HCT116 (cell line): ENCODE data around the gene AIF1. TPM values are rescaled to one million over a fixed set of nuclear protein-coding genes. Genes with fewer than 3 reads are reported as not detected.

Source experiments
- ATAC-seq: fragments of 200-7000 bp; cut with Tn5 transposase; 2 replicates; pipeline ENCODE4 v1.9.1; 2020; ENCODE audit warnings: mild to moderate bottlenecking, moderate library complexity
- BruUV-seq: library from RNA; stranded (reverse); fragments of 400-500 nt; replicated peaks from 2 replicates; lab custom pipeline; 2021; lab: Mats Ljungman, UMichigan
- CTCF ChIA-PET: fragments of 300-600 bp; sonication (Branson Sonifier 250); formaldehyde crosslinking; loops from one replicate; lab custom pipeline; 2021; ENCODE audit warnings: antibody characterized with exemption; lab: Charles Lee
- POLR2A ChIA-PET: fragments of 300-600, 350-600 bp; sonication (Branson Sonifier 250); formaldehyde crosslinking; loops from one replicate; lab custom pipeline; 2021; ENCODE audit warnings: antibody characterized with exemption; lab: Charles Lee
- RAD21 ChIA-PET, 2 experiments: fragments of 300-600 bp; sonication (Branson Sonifier 250); formaldehyde crosslinking; loops; one replicate each; lab custom pipeline; 2023; ENCODE audit warnings: low total read pairs in 2 of 2; ENCODE audit not compliant: uncharacterized antibody in 2 of 2, unreplicated experiment in 2 of 2, low non-redundant PET in 1 of 2; lab: Charles Lee
- DNase-seq: peaks from one replicate; pipeline ENCODE4 v3.0.0-alpha.2; 2010; ENCODE audit warnings: low read depth, low spot score
- H2AFZ ChIP-seq: fragments of 200-600 bp; shearing (Covaris generic), sonication (generic); 2 replicates; pipeline ENCODE4 v1.6.1; 2017; ENCODE audit warnings: low read depth, mixed run types, mixed read lengths, antibody characterized with exemption, low read length; ENCODE audit not compliant: poor library complexity, severe bottlenecking
- H3K27ac ChIP-seq: 2 replicates; pipeline ENCODE4 v1.5.1; 2012; ENCODE audit warnings: low read depth, low read length
- H3K27me3 ChIP-seq: fragments of 200-600 bp; sonication (generic); 2 replicates; pipeline ENCODE4 v1.6.1; 2016; ENCODE audit warnings: mixed run types, low read length, mixed read lengths; ENCODE audit not compliant: insufficient read depth
- H3K36me3 ChIP-seq, 2 experiments: fragments of 200-500 bp in 1 of 2; fragments of 200-600 bp in 1 of 2; sonication (Bioruptor generic) in 1 of 2; sonication (generic) in 1 of 2; 2 replicates each; pipeline versions ENCODE4 v1.5.1 to v1.6.1; 2014 to 2016; ENCODE audit warnings: low read length in 2 of 2, inconsistent platforms in 1 of 2, mixed read lengths in 1 of 2, mixed run types in 1 of 2; ENCODE audit not compliant: insufficient read depth in 2 of 2, control insufficient read depth in 1 of 2
- H3K4me1 ChIP-seq, 2 experiments: fragments of 200-600 bp in 1 of 2; sonication (generic) in 1 of 2; 2 replicates each; pipeline versions ENCODE4 v1.5.1 to v1.6.1; 2012 to 2017; ENCODE audit warnings: low read length in 2 of 2, inconsistent platforms in 1 of 2, mild to moderate bottlenecking in 1 of 2, mixed read lengths in 1 of 2, mixed run types in 1 of 2, moderate library complexity in 1 of 2; ENCODE audit not compliant: insufficient read depth in 2 of 2, control insufficient read depth in 1 of 2
- H3K4me2 ChIP-seq: fragments of 200-600 bp; sonication (generic); 2 replicates; pipeline ENCODE4 v1.6.1; 2017; ENCODE audit warnings: mixed run types, low read length, mixed read lengths
- H3K4me3 ChIP-seq, 2 experiments: fragments of 200-600 bp in 1 of 2; sonication (generic) in 1 of 2; replicated peaks in 1 of 2; 2 replicates each; pipeline ENCODE4 v1.5.1; 2011 to 2016; ENCODE audit warnings: low read length in 2 of 2, control low read depth in 1 of 2, low read depth in 1 of 2, mild to moderate bottlenecking in 1 of 2, mixed read lengths in 1 of 2, mixed run types in 1 of 2
- H3K79me2 ChIP-seq: fragments of 200-600 bp; sonication (generic); 2 replicates; pipeline ENCODE4 v1.6.1; 2017; ENCODE audit warnings: mild to moderate bottlenecking, mixed run types, low read length, moderate library complexity, mixed read lengths; ENCODE audit not compliant: insufficient read depth
- H3K9ac ChIP-seq: fragments of 200-600 bp; sonication (generic); 2 replicates; pipeline ENCODE4 v1.6.1; 2016; ENCODE audit warnings: low read length, mixed read lengths
- H3K9me2 ChIP-seq: fragments of 200-600 bp; sonication (generic), shearing (Covaris generic); 2 replicates; pipeline ENCODE4 v1.6.1; 2017; ENCODE audit warnings: mixed run types, mild to moderate bottlenecking, moderate library complexity; ENCODE audit not compliant: insufficient read depth
- H3K9me3 ChIP-seq, 2 experiments: fragments of 200-500 bp in 1 of 2; fragments of 200-600 bp in 1 of 2; sonication (Bioruptor generic) in 1 of 2; sonication (generic) in 1 of 2; 2 replicates each; pipeline ENCODE4 v1.6.1; 2014 to 2017; ENCODE audit warnings: low read length in 2 of 2, mixed read lengths in 2 of 2, inconsistent platforms in 1 of 2, low read depth in 1 of 2, mild to moderate bottlenecking in 1 of 2, mixed run types in 1 of 2, moderate library complexity in 1 of 2; ENCODE audit not compliant: control insufficient read depth in 1 of 2, insufficient read depth in 1 of 2
- H4K20me1 ChIP-seq: fragments of 200-600 bp; sonication (generic), shearing (Covaris generic); 2 replicates; pipeline ENCODE4 v1.6.1; 2017; ENCODE audit warnings: mixed run types, mild to moderate bottlenecking, moderate library complexity; ENCODE audit not compliant: insufficient read depth
- CBX3 ChIP-seq: IDR thresholded peaks from 2 replicates; pipeline ENCODE4 v1.6.1; 2012; ENCODE audit warnings: low read depth
- CEBPB ChIP-seq: IDR thresholded peaks from 2 replicates; pipeline ENCODE4 v1.6.1; 2012; ENCODE audit warnings: low read depth
- EZH2 ChIP-seq: fragments of 200-600 bp; sonication (generic); IDR thresholded peaks from 2 replicates; pipeline ENCODE4 v1.6.1; 2017; ENCODE audit warnings: antibody characterized with exemption, mixed run types
- FOSL1 ChIP-seq: IDR thresholded peaks from 2 replicates; pipeline ENCODE4 v1.6.1; 2012; ENCODE audit warnings: low read depth
- JUND ChIP-seq: IDR thresholded peaks from 2 replicates; pipeline ENCODE4 v1.6.1; 2012
- MAX ChIP-seq: IDR thresholded peaks from 2 replicates; pipeline ENCODE4 v1.6.1; 2012
- POLR2A ChIP-seq: IDR thresholded peaks from 2 replicates; pipeline ENCODE4 v1.7.0; 2011; ENCODE audit warnings: borderline replicate concordance; ENCODE audit not compliant: insufficient read depth, insufficient read length; ENCODE audit errors: extremely low read depth
- SIN3A ChIP-seq: IDR thresholded peaks from 2 replicates; pipeline ENCODE4 v1.6.1; 2012; ENCODE audit warnings: low read depth
- SP1 ChIP-seq: IDR thresholded peaks from 2 replicates; pipeline ENCODE4 v1.6.1; 2012; ENCODE audit warnings: low read depth
- SRF ChIP-seq: IDR thresholded peaks from 2 replicates; pipeline ENCODE4 v1.6.1; 2012; ENCODE audit warnings: low read depth
- ZNF274 ChIP-seq: fragments of 200-500 bp; sonication (Bioruptor generic); IDR thresholded peaks from 2 replicates; pipeline ENCODE4 v1.6.1; 2014; ENCODE audit warnings: mild to moderate bottlenecking, low read depth, low read length, inconsistent platforms
- intact Hi-C: fragments of 100-400 bp; cut with micrococcal nuclease; formaldehyde crosslinking; loops from 2 replicates; pipeline ENCODE4 v1.10.0; 2022
- total RNA-seq: library from RNA; stranded (reverse); gene quantifications from one replicate; pipeline ENCODE4 v1.2.1, GENCODE V29; 2021; ENCODE audit not compliant: unreplicated experiment
- TF ChIP-seq, protein P1 (sequence below): IDR thresholded peaks from 2 replicates; pipeline ENCODE4 v1.6.1; 2012
- TF ChIP-seq, protein P2 (sequence below): IDR thresholded peaks from 2 replicates; pipeline ENCODE4 v1.6.1; 2012; ENCODE audit warnings: low read depth

Gene AIF1
- total RNA-seq, 1 experiment from 2014 or later, result not detected

GRCh38 chr6:31577579-31577966 is 37.5 kb upstream of the AIF1 start:
- H3K9me2 ChIP-seq, result no peaks in the 10 kb centered on the region
- no peak overlapping the region for H3K4me2 ChIP-seq
- CTCF ChIA-PET, result no interaction called here
- no TSS peak for BruUV-seq
- intact Hi-C loops, result no loop called here
- H3K27me3 ChIP-seq, result no peaks in the 10 kb centered on the region
- ATAC-seq, result no peak
- TF ChIP-seq CBX3 (no peak), EZH2 (no peak), SIN3A (no peak)
- no peaks in the 10 kb centered on the region for H3K79me2 ChIP-seq
- no peaks in the 10 kb centered on the region for H3K9me3 ChIP-seq
- no peak overlapping the region for H2AFZ ChIP-seq
- no peak overlapping the region for H3K9ac ChIP-seq
- POLR2A ChIA-PET, result no interaction called here
- H4K20me1 ChIP-seq, result no peaks in the 10 kb centered on the region
- H3K36me3 ChIP-seq, result no peaks in the 10 kb centered on the region
- H3K4me3 ChIP-seq, result no peak overlapping the region
- DNase-seq, result no peak
- no peak overlapping the region for H3K27ac ChIP-seq
- peaks cover 4 to 18% of the 10 kb centered on the region in 2 experiments; a peak in 2 of 4 replicates for H3K4me1 ChIP-seq
- RAD21 ChIA-PET, result no interaction called here

DNA sequence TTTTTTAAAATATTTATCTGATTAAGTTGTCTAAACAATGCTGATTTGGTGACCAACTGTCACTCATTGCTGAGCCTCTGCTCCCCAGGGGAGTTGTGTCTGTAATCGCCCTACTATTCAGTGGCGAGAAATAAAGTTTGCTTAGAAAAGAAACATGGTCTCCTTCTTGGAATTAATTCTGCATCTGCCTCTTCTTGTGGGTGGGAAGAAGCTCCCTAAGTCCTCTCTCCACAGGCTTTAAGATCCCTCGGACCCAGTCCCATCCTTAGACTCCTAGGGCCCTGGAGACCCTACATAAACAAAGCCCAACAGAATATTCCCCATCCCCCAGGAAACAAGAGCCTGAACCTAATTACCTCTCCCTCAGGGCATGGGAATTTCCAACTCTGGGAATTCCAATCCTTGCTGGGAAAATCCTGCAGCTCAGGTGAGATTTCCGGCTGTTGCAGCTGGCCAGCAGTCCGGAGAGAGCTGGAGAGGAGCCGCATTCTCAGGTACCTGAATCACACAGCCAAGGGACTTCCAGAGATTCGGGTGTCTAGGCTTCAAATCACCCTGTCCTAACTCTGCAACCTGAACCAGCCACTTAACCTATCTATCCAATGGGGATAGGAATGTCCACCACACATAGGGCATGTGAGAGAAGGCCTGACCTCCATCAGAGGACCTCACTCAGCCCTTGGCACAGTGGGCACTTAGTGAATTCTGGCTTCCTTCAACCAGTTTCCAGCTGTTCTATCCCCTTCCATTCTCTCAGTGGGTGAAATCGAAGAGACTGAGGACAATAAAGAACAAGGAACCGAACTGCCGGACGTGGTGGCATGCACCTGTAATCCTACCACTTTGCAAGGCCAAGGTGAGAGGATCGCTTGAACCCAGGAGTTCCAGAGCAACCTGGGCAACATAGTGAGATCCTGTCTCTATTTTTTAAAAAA is 36.6 kb upstream of the AIF1 start:
- Histone ChIP-seq H4K20me1 (no peaks in the 10 kb centered on the region), H3K4me3 (no peak overlapping the region), H3K27ac (no peak overlapping the region), H3K4me2 (no peak overlapping the region), H3K9ac (no peak overlapping the region), H3K9me2 (no peaks in the 10 kb centered on the region), H3K36me3 (no peaks in the 10 kb centered on the region), H3K9me3 (no peaks in the 10 kb centered on the region), H3K79me2 (no peaks in the 10 kb centered on the region), H3K4me1 (peaks cover 4 to 18% of the 10 kb centered on the region in 2 experiments; a peak in 2 of 4 replicates), H2AFZ (no peak overlapping the region), H3K27me3 (no peaks in the 10 kb centered on the region)
- intact Hi-C loops, result no loop called here
- ChIA-PET CTCF (interaction anchor here (0.7 kb wide), 1 partner anchor 26 kb away, joined by 3 read pairs; no protein-coding TSS in a partner anchor), POLR2A (no interaction called here), RAD21 (no interaction called here)
- BruUV-seq, result no TSS peak
- TF ChIP-seq SRF, result no peak
- TF ChIP-seq SP1, result no peak
- no peak for TF ChIP-seq POLR2A
- TF ChIP-seq JUND, result no peak
- TF ChIP-seq, protein P1, sequence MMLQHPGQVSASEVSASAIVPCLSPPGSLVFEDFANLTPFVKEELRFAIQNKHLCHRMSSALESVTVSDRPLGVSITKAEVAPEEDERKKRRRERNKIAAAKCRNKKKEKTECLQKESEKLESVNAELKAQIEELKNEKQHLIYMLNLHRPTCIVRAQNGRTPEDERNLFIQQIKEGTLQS, result no peak
- TF ChIP-seq, protein P2, sequence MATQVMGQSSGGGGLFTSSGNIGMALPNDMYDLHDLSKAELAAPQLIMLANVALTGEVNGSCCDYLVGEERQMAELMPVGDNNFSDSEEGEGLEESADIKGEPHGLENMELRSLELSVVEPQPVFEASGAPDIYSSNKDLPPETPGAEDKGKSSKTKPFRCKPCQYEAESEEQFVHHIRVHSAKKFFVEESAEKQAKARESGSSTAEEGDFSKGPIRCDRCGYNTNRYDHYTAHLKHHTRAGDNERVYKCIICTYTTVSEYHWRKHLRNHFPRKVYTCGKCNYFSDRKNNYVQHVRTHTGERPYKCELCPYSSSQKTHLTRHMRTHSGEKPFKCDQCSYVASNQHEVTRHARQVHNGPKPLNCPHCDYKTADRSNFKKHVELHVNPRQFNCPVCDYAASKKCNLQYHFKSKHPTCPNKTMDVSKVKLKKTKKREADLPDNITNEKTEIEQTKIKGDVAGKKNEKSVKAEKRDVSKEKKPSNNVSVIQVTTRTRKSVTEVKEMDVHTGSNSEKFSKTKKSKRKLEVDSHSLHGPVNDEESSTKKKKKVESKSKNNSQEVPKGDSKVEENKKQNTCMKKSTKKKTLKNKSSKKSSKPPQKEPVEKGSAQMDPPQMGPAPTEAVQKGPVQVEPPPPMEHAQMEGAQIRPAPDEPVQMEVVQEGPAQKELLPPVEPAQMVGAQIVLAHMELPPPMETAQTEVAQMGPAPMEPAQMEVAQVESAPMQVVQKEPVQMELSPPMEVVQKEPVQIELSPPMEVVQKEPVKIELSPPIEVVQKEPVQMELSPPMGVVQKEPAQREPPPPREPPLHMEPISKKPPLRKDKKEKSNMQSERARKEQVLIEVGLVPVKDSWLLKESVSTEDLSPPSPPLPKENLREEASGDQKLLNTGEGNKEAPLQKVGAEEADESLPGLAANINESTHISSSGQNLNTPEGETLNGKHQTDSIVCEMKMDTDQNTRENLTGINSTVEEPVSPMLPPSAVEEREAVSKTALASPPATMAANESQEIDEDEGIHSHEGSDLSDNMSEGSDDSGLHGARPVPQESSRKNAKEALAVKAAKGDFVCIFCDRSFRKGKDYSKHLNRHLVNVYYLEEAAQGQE, result no peak
- no peak for TF ChIP-seq CBX3
- no peak for TF ChIP-seq EZH2
- no peak for TF ChIP-seq ZNF274
- no peak for TF ChIP-seq FOSL1
- TF ChIP-seq CEBPB, result no peak
- TF ChIP-seq MAX, result no peak
- DNase-seq (no peak), ATAC-seq (no peak)
